ENCODE results near the gene KHSRP. TPM values are rescaled to one million over a fixed set of nuclear protein-coding genes. Genes with fewer than 3 reads are reported as not detected.
A peak's percentile ranks its signal among the peaks of the same experiment; 100 is the strongest.

The KHSRP gene
- total RNA-seq, 4 donors from 2014 or later = 100 to 206 (median 112) TPM

DNA sequence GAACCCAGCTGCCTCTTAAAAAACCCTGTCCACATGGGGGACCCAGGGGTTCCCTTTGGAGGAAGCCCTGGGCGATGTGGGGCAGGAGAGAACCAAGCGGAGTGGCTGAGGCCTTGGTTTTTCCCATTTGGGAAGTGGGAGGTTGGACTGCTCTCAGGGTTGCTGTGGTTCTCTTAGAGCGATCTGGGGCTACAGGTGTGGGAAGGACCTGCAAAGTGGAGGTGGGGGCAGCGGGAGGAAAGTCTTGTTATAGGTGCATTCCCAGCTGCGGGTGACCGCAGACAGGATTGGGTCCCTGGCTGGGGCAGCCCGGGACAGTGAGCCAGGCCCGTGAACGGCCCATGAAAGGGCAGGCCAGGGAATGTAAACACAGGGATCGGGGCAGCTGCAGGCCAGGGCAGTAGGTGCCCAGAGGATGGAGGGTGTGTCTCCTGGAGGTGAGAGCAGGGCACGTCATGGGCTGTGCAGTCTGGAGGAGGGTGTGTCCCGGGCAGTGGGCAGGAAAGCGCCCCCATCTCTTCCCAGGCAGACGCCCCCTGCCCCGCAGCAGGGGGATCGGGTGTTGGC, 34.2 kb upstream of the KHSRP start:
- Histone ChIP-seq H3K27ac (peak overlapping the region; percentile 82 to 92 (median 90)), H3K9me3 (no peaks in the 10 kb centered on the region), H3K36me3 (peaks cover 0 to 15% (median 7%) of the 10 kb centered on the region in 4 donors), H3K4me1 (peaks cover 9 to 34% (median 24%) of the 10 kb centered on the region in 4 donors), H3K27me3 (peaks cover 6% of the 10 kb centered on the region), H3K4me3 (peak overlapping the region; percentile 50 to 86 (median 77))
- peak; percentile 62 for DNase-seq
- in situ Hi-C loops (cut with MboI; ENCODE audit: low pct_ligation_motif_present in 1 of 4, low pct_unique_long_range_greater_than_20kb in 1 of 4, low sequenced_read_pairs in 3 of 4) (no loop called here), intact Hi-C loops (cut with DNase I; ENCODE audit: low total_unique reads) (loop anchor here (5.0 kb wide), 1 partner anchor 1486 kb away; no protein-coding TSS in a partner anchor)
- peak; percentile 24 for TF ChIP-seq POLR2A (IDR thresholded peaks at IDR 0.05)
- TF ChIP-seq, protein P1, sequence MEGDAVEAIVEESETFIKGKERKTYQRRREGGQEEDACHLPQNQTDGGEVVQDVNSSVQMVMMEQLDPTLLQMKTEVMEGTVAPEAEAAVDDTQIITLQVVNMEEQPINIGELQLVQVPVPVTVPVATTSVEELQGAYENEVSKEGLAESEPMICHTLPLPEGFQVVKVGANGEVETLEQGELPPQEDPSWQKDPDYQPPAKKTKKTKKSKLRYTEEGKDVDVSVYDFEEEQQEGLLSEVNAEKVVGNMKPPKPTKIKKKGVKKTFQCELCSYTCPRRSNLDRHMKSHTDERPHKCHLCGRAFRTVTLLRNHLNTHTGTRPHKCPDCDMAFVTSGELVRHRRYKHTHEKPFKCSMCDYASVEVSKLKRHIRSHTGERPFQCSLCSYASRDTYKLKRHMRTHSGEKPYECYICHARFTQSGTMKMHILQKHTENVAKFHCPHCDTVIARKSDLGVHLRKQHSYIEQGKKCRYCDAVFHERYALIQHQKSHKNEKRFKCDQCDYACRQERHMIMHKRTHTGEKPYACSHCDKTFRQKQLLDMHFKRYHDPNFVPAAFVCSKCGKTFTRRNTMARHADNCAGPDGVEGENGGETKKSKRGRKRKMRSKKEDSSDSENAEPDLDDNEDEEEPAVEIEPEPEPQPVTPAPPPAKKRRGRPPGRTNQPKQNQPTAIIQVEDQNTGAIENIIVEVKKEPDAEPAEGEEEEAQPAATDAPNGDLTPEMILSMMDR (IDR thresholded peaks at IDR 0.05) = peak in 2 of 5 experiments; percentile 30 to 38
- TF ChIP-seq POLR2AphosphoS5 (IDR thresholded peaks at IDR 0.05) = peak in 1 of 3 donors; percentile 17
- no peak for TF ChIP-seq EP300 (IDR thresholded peaks at IDR 0.05; ENCODE audit: low read depth)
- WGBS, 2 donors (ENCODE audit: low coverage in 1 of 2) = 36 to 51% methylated on average over 4 to 12 of the region's 16 CpGs

DNA sequence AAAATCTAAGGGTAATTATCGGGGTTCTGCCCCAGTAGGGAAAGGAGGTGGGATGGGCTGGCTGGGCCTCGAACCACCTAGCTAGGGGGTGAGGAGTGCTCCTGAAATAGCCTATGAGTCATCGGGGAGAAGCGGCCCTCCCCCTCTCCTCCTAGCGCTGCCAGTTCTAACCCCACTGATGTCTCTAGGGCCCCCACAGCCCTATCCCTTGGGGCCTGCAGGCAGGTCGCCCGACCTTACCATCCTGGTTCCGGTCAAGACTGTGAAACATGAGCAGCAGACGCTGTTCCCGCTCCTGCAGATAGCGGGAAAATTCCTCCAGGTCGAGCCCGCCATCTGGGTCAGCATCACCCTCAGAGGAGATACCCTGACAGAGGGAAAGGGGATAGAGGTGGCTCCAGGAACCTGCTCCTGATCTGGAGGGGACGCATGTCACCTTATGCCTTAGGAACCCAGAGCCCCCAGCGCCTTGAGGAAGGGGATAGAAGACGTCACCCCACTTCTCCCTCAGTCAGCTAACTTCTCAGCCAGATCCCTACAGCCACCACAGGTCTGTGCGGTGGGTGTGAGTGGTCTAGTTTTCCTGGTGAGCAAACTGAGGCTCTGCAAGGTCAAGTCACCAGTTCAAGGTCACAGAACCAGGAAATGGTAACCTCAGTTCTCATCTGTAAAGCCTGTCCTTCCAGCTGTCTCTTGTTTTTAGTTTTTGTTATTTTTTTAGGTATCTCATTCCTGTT, 33.5 kb upstream of the KHSRP start:
- in situ Hi-C loops (cut with MboI; ENCODE audit: low pct_ligation_motif_present in 1 of 4, low pct_unique_long_range_greater_than_20kb in 1 of 4, low sequenced_read_pairs in 3 of 4) (no loop called here), intact Hi-C loops (cut with DNase I; ENCODE audit: low total_unique reads) (loop anchor here (5.0 kb wide), 1 partner anchor 1486 kb away; no protein-coding TSS in a partner anchor)
- no peak for DNase-seq
- TF ChIP-seq POLR2A (IDR thresholded peaks at IDR 0.05) = no peak
- TF ChIP-seq, protein P1 (IDR thresholded peaks at IDR 0.05) = no peak
- TF ChIP-seq EP300 (IDR thresholded peaks at IDR 0.05; ENCODE audit: low read depth) = no peak
- no peak for TF ChIP-seq POLR2AphosphoS5 (IDR thresholded peaks at IDR 0.05)
- WGBS, 2 donors (ENCODE audit: low coverage in 1 of 2) = 73% methylated on average over 17 of the region's 17 CpGs; no CpG with 5 or more reads in 1 of the 2 donors
- peaks cover 0 to 22% (median 7%) of the 10 kb centered on the region in 4 donors for H3K36me3 ChIP-seq
- no peaks in the 10 kb centered on the region for H3K27me3 ChIP-seq
- H3K27ac ChIP-seq = peak overlapping the region; percentile 82 to 92 (median 90)
- peak overlapping the region in 2 of 4 donors; percentile 78 to 86 for H3K4me3 ChIP-seq
- H3K4me1 ChIP-seq = peaks cover 9 to 29% (median 22%) of the 10 kb centered on the region in 4 donors
- no peaks in the 10 kb centered on the region for H3K9me3 ChIP-seq

DNA sequence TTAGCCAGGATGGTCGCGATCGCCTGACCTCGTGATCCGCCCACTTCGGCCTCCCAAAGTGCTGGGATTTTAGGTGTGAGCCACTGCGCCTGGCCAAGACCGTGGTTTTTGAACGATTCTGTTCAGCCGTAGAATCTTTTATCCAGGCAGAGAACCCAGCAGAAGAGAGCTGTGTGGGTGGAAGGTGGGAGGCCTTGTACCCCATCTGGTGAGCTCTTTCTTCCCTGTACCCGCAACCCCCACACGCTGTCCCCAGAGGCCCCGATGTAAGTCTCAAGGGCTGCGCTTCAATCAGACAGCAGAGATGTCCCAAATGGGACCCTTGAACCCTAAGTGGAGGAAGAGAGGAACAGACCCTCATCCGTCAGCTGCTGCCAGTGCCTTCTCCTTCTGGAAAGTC, 31.3 kb upstream of the KHSRP start:
- H3K4me3 ChIP-seq = no peak overlapping the region
- in situ Hi-C loops (cut with MboI; ENCODE audit: low pct_ligation_motif_present in 1 of 4, low pct_unique_long_range_greater_than_20kb in 1 of 4, low sequenced_read_pairs in 3 of 4) = no loop called here
- H3K9me3 ChIP-seq = no peaks in the 10 kb centered on the region
- no peak overlapping the region for H3K27ac ChIP-seq
- H3K27me3 ChIP-seq = no peaks in the 10 kb centered on the region
- no peak for DNase-seq
- intact Hi-C loops (cut with DNase I; ENCODE audit: low total_unique reads) = loop anchor here (5.0 kb wide), 1 partner anchor 1484 kb away; no protein-coding TSS in a partner anchor
- TF ChIP-seq EP300 (IDR thresholded peaks at IDR 0.05; ENCODE audit: low read depth) (no peak), POLR2AphosphoS5 (IDR thresholded peaks at IDR 0.05) (no peak), POLR2A (IDR thresholded peaks at IDR 0.05) (no peak)
- TF ChIP-seq, protein P1 (IDR thresholded peaks at IDR 0.05) = no peak
- 93 to 98% methylated on average over 3 to 15 of the region's 15 CpGs for WGBS, 2 donors (ENCODE audit: low coverage in 1 of 2)
- H3K36me3 ChIP-seq = peaks cover 0 to 28% (median 7%) of the 10 kb centered on the region in 4 donors
- peaks cover 9 to 21% (median 14%) of the 10 kb centered on the region in 4 donors for H3K4me1 ChIP-seq

DNA sequence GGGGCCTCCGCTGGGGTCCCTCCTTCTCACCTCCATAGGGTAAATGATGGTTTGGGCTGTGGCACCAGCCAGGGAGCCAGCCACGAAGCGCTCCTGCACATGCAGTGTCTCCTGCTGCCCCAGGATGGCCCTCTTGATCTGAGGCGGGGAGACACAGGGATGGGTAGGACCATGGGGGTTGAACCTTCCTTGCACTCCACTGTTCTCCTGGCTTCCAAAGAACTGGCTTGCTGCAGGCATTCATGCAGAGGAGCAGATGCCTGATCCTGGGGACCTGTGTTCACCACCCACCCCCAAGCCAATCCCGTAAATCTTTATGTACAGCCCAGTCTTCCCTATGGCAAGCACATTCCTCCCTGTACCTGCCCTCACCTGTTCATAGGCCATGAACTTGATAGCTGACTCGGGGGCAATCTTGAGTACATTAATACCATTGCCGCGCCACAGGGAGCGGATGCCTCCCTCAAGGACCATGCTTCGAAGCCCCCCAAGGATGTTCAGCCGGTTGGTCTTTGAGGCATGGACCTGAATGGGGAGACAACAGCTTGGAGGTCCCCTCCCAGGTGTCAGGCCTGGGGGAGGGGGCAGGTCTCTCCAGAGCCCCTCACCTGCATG, 29.4 kb upstream of the KHSRP start:
- intact Hi-C loops (cut with DNase I; ENCODE audit: low total_unique reads) (no loop called here), in situ Hi-C loops (cut with MboI; ENCODE audit: low pct_ligation_motif_present in 1 of 4, low pct_unique_long_range_greater_than_20kb in 1 of 4, low sequenced_read_pairs in 3 of 4) (no loop called here)
- no peaks in the 10 kb centered on the region for H3K9me3 ChIP-seq
- TF ChIP-seq, protein P1 (IDR thresholded peaks at IDR 0.05) = no peak
- TF ChIP-seq EP300 (IDR thresholded peaks at IDR 0.05; ENCODE audit: low read depth) (no peak), POLR2AphosphoS5 (IDR thresholded peaks at IDR 0.05) (no peak), POLR2A (IDR thresholded peaks at IDR 0.05) (no peak)
- H3K36me3 ChIP-seq = peaks cover 0 to 28% (median 7%) of the 10 kb centered on the region in 4 donors
- 99% methylated on average over 11 of the region's 11 CpGs; no CpG with 5 or more reads in 1 of the 2 donors for WGBS, 2 donors (ENCODE audit: low coverage in 1 of 2)
- H3K4me1 ChIP-seq = peaks cover 9 to 13% (median 10%) of the 10 kb centered on the region in 4 donors
- no peak overlapping the region for H3K27ac ChIP-seq
- no peak for DNase-seq
- H3K4me3 ChIP-seq = no peak overlapping the region
- H3K27me3 ChIP-seq = no peaks in the 10 kb centered on the region
